Activated CD4-positive, CD25-positive, alpha-beta regulatory T cell (primary cell): ENCODE data around the gene PABPC1L.
A peak's percentile ranks its signal among the peaks of the same experiment; 100 is the strongest.
"Not testable (repeated sequence)": the region's sequence is repeated elsewhere in the genome, so short reads cannot be mapped to it uniquely, and the experiment has no call there.

Source experiments
- DNase-seq, 4 experiments: peaks; one replicate each; lab custom pipeline; 2025; lab: John Stamatoyannopoulos, UW

Gene PABPC1L

GRCh38 chr20:44909872-44910689 is at the start of gene PABPC1L:
PABPC1L (plus strand) TSS chr20:44910060; CDS start chr20:44910144, 84 bp downstream.
- DNase-seq: peak; percentile 38 to 57 (median 46)

- DNase-seq: no peak
Observed at GRCh38 chr20:44861531-44862006, 48.3 kb upstream of the PABPC1L start.

GRCh38 chr20:44862286-44862685 is 47.6 kb upstream of the PABPC1L start:
- no peak for DNase-seq

DNA sequence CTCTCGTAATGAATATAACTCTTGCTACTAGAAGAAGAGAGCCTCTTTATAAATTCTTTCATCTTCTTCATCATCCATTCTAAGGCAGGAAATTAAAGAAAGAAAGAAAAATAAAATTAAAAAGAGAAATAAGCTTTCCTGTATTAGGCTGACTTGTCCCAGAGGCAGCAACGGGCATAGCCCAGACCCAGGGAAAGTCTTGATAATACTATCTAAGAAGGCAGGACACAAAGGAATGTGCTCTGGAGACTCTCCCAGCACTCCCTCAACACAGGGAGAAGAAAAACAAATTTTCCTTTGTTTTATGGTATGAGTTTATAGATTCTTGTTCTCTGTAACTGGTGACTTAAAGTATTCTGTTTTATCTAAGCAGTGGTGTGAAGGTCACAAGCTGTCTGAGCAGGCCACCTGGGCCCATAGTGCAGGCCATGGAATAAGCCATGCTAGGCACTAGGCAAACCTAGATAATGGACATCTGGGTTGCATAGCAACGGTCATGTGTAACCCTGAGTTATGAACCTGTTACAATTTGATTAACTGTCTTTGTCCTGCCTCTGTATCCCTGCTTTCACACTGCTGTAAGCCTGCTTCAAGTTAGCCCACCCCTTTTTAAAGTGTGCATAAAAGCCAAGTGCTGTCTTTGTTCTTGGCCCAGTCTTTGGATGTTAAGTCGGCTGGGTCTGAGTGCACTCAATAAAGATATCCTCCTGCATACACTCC is 46.3 kb upstream of the PABPC1L start:
- DNase-seq: not testable (repeated sequence)

- DNase-seq: not testable (repeated sequence)
Observed at GRCh38 chr20:44864493-44864892, 45.4 kb upstream of the PABPC1L start.

DNA sequence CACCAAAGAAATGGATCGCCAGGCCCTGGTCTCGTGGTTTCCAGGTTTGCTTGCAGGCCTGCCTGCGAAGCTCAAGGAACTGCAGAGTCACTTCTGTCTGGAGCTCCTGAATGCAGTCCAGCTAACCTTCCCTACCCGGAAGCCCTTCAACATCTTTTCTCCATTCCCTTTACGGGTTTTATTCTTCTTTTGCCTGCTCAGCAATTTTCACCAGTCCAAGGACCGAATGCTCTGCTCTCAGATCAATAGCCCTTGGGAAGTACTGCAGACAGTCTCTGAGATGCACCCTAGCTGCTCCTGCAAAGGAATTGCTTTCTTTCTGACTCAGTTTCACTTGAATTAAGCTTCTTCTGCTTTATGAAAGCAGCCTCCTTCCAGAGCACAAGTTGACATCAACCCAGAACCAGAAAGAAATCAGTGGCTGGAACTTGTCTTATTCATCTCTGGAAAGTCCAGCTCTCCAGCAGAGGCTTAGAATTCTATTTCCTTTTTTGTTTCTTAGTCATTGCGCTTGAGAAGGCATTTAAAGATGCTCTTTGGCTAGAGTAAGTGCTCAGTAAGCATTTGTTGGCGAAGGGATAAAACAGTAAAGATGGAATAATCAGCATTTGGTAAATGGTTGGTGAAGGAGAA is 43.0 kb upstream of the PABPC1L start:
- DNase-seq: no peak

GRCh38 chr20:44869471-44869870 is 40.4 kb upstream of the PABPC1L start:
- no peak for DNase-seq

- DNase-seq: not testable (repeated sequence)
Observed at GRCh38 chr20:44882360-44882759, 27.5 kb upstream of the PABPC1L start.

GRCh38 chr20:44883214-44883902 is 26.5 kb upstream of the PABPC1L start:
- DNase-seq: no peak

DNA sequence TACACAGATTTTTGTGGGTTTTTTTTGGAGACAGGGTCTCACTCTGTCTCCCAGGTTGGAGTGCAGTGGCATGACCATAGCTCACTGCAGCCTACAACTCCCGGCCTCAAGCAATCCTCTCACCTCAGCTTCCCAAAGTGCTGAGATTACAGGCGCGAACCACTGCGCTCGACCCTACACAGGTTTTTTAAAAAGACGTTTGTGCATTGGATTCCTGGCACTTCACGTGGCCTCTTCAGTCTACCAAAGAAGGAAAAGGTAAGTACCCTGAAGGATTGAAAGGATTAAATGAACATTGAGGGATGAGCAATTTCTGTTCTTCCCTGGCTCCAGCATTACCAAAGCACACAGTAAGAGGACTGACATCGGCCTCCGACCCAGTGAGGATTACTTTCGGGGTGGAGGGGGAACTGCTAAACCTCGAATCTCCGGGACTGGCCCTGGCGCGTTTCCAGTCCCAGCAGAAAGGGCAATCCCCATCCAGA is 24.9 kb upstream of the PABPC1L start:
- DNase-seq: no peak

- peak; percentile 96 to 98 (median 97) for DNase-seq
Observed at GRCh38 chr20:44885392-44886265, 24.2 kb upstream of the PABPC1L start, which contains the start of gene YWHAB. YWHAB (plus strand) TSS chr20:44885705; CDS start chr20:44901534, 15,829 bp downstream.

DNA sequence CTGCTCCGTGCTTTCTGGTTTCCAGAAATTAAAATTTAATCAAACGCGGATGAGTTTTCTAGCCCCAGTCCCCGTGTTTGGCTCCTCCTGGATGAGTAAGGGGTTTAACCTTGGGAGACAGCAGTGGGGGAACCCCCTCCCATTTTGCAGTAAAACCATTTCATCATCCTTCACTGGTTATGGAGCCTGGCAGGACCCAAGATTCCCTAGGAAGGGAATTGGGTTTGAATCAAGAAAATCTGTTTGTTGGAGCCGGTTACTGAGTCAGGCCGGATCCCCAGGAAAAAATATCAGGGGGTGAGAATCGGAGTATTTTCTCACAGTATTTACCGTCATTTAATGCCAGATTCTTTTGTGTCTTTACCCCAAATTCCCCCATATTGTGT is 23.6 kb upstream of the PABPC1L start:
- DNase-seq: no peak

- DNase-seq: no peak
Observed at GRCh38 chr20:44886828-44887227, 23.0 kb upstream of the PABPC1L start.

DNA sequence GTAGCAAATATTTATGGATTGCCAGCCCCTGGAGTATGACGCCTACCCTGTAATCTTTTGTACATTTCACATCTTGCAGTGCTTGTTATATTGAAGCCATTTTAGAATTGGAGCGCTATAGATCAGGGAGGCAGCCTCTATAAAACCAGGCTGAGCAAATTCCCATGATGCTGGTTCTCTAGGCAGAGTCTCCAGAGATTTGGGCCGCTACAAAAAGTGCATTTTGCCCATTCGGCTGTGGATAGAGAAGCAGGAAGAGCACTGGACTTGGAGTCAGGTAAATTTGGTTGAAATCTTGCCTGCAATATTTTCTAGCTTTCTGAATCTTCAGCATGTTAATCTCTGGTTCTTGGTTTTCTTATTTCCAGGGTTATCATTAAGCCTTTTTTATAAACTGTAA is 22.4 kb upstream of the PABPC1L start:
- DNase-seq: no peak

GRCh38 chr20:44888226-44889103 is 21.4 kb upstream of the PABPC1L start:
- DNase-seq: no peak

DNA sequence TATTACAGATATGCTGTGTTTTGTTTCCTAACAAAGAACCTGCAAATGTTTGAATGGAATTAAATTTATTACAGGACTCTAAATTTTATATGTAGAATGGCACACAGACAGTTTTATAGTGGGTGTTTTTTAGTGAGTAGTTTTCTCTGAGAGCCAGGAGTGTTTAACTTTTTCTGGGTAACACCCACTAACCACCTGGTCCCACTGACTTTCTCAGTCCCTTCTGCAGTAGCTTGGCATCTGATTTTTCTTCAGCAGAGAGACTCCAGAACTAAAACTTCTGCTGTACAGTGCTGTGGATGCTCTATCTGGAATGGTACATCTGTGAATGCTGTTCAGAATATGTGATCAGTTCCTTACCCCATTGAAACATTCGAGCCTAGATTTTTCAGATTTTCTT is 18.0 kb upstream of the PABPC1L start:
- DNase-seq: no peak

GRCh38 chr20:44894959-44895358 is 14.9 kb upstream of the PABPC1L start:
- no peak for DNase-seq

- DNase-seq: no peak
Observed at GRCh38 chr20:44896583-44896982, 13.3 kb upstream of the PABPC1L start.

- DNase-seq: no peak
Observed at GRCh38 chr20:44897133-44897532, 12.7 kb upstream of the PABPC1L start.
